HEK293T (cell line): ENCODE measurements around the gene OR52L1.
"Not testable (repeated sequence)": the region's sequence is repeated elsewhere in the genome, so short reads cannot be mapped to it uniquely, and the experiment has no call there.

Source experiments
- CTCF ChIA-PET: fragments of 350-600 bp; formaldehyde crosslinking; extraction: SDS; loops from one replicate; lab custom pipeline; 2021; ENCODE audit warnings: antibody characterized with exemption, inconsistent platforms; lab: Yijun Ruan, JAX
- POLR2A ChIA-PET: fragments of 350-600 bp; formaldehyde crosslinking; extraction: SDS; loops from one replicate; lab custom pipeline; 2020; ENCODE audit warnings: antibody characterized with exemption, inconsistent platforms; lab: Yijun Ruan, JAX
- DNase-seq: peaks from one replicate; pipeline ENCODE4 v3.0.0; 2012; ENCODE audit warnings: mixed read lengths; ENCODE audit errors: extremely low spot score
- ARNT ChIP-seq: fragments of 450-650 bp; IDR thresholded peaks from 2 replicates; pipeline ENCODE4 v1.6.1; 2017; ENCODE audit warnings: mild to moderate bottlenecking
- BHLHE40 ChIP-seq: fragments of 450-650 bp; IDR thresholded peaks from 2 replicates; pipeline ENCODE4 v1.6.1; 2016; ENCODE audit warnings: mild to moderate bottlenecking, moderate library complexity, borderline replicate concordance
- CTBP1 ChIP-seq: fragments of 450-650 bp; IDR thresholded peaks from 2 replicates; pipeline ENCODE4 v1.6.1; 2016; ENCODE audit warnings: borderline replicate concordance
- ELF4 ChIP-seq: fragments of 450-650 bp; IDR thresholded peaks from 2 replicates; pipeline ENCODE4 v1.6.1; 2017; ENCODE audit warnings: antibody characterized with exemption
- FOXA1 ChIP-seq: fragments of 450-650 bp; IDR thresholded peaks from 2 replicates; pipeline ENCODE4 v1.6.1; 2016; ENCODE audit warnings: mild to moderate bottlenecking
- FOXK2 ChIP-seq: fragments of 450-650 bp; IDR thresholded peaks from 2 replicates; pipeline ENCODE4 v1.6.1; 2016; ENCODE audit warnings: mild to moderate bottlenecking
- FOXM1 ChIP-seq: fragments of 450-650 bp; IDR thresholded peaks from 2 replicates; pipeline ENCODE4 v1.6.1; 2017; ENCODE audit warnings: mild to moderate bottlenecking, borderline replicate concordance
- HDGF ChIP-seq: fragments of 450-650 bp; IDR thresholded peaks from 2 replicates; pipeline ENCODE4 v1.6.1; 2017; ENCODE audit warnings: antibody characterized with exemption, borderline replicate concordance
- L3MBTL2 ChIP-seq: fragments of 450-650 bp; conservative IDR thresholded peaks from 2 replicates; pipeline ENCODE4 v1.6.1; 2016; ENCODE audit warnings: mild to moderate bottlenecking
- LEF1 ChIP-seq: fragments of 450-650 bp; IDR thresholded peaks from 2 replicates; pipeline ENCODE4 v1.6.1; 2017; ENCODE audit warnings: mild to moderate bottlenecking, borderline replicate concordance
- NFRKB ChIP-seq: fragments of 450-650 bp; IDR thresholded peaks from 2 replicates; pipeline ENCODE4 v1.6.1; 2016; ENCODE audit warnings: mild to moderate bottlenecking, moderate library complexity
- PKNOX1 ChIP-seq: fragments of 450-650 bp; IDR thresholded peaks from 2 replicates; pipeline ENCODE4 v1.6.1; 2016
- SP1 ChIP-seq: fragments of 450-650 bp; IDR thresholded peaks from 2 replicates; pipeline ENCODE4 v1.6.1; 2017
- SUZ12 ChIP-seq: fragments of 450-650 bp; IDR thresholded peaks from 2 replicates; pipeline ENCODE4 v1.6.1; 2016; ENCODE audit warnings: mild to moderate bottlenecking
- TARDBP ChIP-seq: fragments of 450-650 bp; IDR thresholded peaks from 2 replicates; pipeline ENCODE4 v1.6.1; 2016
- ZNF384 ChIP-seq: fragments of 450-650 bp; IDR thresholded peaks from 2 replicates; pipeline ENCODE4 v1.6.1; 2016

Gene OR52L1

GRCh38 chr11:5992150-5992549 is 5.4 kb upstream of the OR52L1 start:
- TF ChIP-seq ELF4, result no peak
- TF ChIP-seq SP1, result no peak
- no peak for TF ChIP-seq ZNF384
- TF ChIP-seq ARNT, result no peak
- no peak for TF ChIP-seq L3MBTL2
- TF ChIP-seq FOXK2, result no peak
- TF ChIP-seq FOXM1, result no peak
- no peak for TF ChIP-seq SUZ12
- no peak for TF ChIP-seq CTBP1
- TF ChIP-seq BHLHE40, result no peak
- TF ChIP-seq TARDBP, result no peak
- no peak for TF ChIP-seq PKNOX1
- TF ChIP-seq LEF1, result no peak
- TF ChIP-seq FOXA1, result no peak
- TF ChIP-seq NFRKB, result no peak
- no peak for TF ChIP-seq HDGF
- no peak for DNase-seq
- ChIA-PET POLR2A (no interaction called here), CTCF (interaction anchor here (0.7 to 1.0 kb wide), 3 partner anchors 14 to 290 kb away, joined by 3 to 5 read pairs (median 3); no protein-coding TSS in a partner anchor)

- TF ChIP-seq SUZ12 (no peak), L3MBTL2 (no peak), PKNOX1 (no peak), FOXA1 (no peak), FOXK2 (no peak), ARNT (no peak), ZNF384 (no peak), ELF4 (no peak), CTBP1 (no peak), BHLHE40 (no peak), SP1 (no peak), NFRKB (no peak), FOXM1 (no peak), LEF1 (no peak), TARDBP (no peak), HDGF (no peak)
- CTCF ChIA-PET, result no interaction called here
- POLR2A ChIA-PET, result no interaction called here
- no peak for DNase-seq
Observed at GRCh38 chr11:5989203-5989602, 2.4 kb upstream of the OR52L1 start.

DNA sequence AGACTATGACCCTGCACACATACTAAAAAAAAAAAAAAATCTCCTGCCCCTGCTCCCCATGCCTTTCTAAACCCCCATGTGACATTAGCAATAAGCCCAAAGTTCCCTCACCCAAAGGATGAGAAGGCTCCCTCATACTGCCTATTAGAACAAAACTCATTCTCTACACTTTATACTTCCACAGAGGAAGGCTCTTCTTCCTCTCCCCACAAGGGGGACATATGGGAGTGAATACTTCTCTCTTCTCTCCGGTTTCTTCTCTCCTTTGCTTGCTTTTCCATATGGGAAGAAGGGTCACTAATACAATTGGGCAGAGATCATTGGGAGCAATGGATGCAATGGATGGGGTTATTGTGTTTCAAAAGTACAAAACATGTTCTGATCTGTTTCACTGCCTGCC is 3.3 kb downstream of the OR52L1 start:
- ChIA-PET CTCF (no interaction called here), POLR2A (no interaction called here)
- TF ChIP-seq HDGF, result no peak
- DNase-seq, result no peak

DNA sequence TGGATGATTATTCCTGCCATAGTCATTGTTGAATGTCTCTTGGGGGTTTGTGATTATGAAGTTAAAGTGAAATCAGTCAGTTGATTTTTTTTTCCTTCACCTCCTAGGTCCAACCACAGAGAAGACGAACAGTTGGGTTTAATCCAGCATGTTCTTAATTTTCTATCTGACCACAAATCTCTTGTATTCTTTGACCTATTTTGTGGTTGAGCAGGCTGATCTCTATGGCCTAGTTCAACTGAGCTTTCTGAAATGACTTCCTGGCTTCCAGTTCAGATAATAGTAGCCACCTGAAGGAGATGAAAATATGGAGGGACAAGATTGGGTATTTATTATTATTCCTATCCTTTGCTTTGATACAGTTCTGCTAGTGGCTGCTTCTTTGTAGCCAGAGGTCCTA is 13.3 kb downstream of the OR52L1 start:
- CTCF ChIA-PET, result no interaction called here
- POLR2A ChIA-PET, result no interaction called here
- no peak for DNase-seq
- TF ChIP-seq ELF4, result no peak

DNA sequence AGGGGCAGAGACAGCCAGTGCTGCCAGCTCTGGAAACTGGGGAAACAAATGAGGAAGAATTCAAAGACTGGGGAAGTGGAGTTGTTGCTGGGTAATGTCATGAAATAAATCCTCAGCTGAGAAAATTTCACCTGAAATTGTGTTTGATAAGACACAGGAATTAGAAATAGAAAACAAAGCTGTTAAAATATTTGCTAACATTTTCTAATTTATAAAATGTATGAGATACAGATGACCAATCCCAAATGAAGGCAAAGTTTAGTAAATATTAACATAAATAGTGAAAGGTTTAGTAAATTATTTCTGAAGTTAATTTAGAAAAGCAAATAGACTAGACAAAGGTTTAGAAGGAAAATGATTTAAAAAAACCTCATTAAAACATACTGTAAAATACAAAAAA is 18.4 kb downstream of the OR52L1 start, which contains the start of gene OR56A5:
Gene OR56A5, minus strand, starts transcription at position 101 of the 400 bp plus-strand sequence. Its CDS starts 0 bp downstream, at position 101.
- DNase-seq, result no peak
- ChIA-PET CTCF (no interaction called here), POLR2A (no interaction called here)
- TF ChIP-seq SP1 (no peak), FOXM1 (no peak), L3MBTL2 (no peak)

- ChIA-PET POLR2A (no interaction called here), CTCF (no interaction called here)
- TF ChIP-seq TARDBP (no peak), FOXM1 (no peak), LEF1 (no peak), BHLHE40 (no peak), NFRKB (no peak), SUZ12 (no peak), HDGF (no peak), FOXK2 (no peak), PKNOX1 (no peak), ZNF384 (no peak), CTBP1 (no peak), FOXA1 (no peak), L3MBTL2 (no peak), ARNT (no peak), SP1 (no peak), ELF4 (no peak)
- no peak for DNase-seq
Observed at GRCh38 chr11:5967708-5968107, 19.1 kb downstream of the OR52L1 start.

- TF ChIP-seq TARDBP (no peak), BHLHE40 (no peak), ELF4 (no peak), FOXM1 (no peak), FOXK2 (no peak), LEF1 (no peak), SUZ12 (no peak), HDGF (no peak), L3MBTL2 (no peak), SP1 (no peak), ARNT (no peak), NFRKB (no peak), FOXA1 (no peak), PKNOX1 (no peak), CTBP1 (no peak), ZNF384 (no peak)
- ChIA-PET POLR2A (no interaction called here), CTCF (interaction anchor here (0.7 kb wide), 1 partner anchor 98 kb away, joined by 3 read pairs; no protein-coding TSS in a partner anchor)
- no peak for DNase-seq
Observed at GRCh38 chr11:5966958-5967357, 19.8 kb downstream of the OR52L1 start.

DNA sequence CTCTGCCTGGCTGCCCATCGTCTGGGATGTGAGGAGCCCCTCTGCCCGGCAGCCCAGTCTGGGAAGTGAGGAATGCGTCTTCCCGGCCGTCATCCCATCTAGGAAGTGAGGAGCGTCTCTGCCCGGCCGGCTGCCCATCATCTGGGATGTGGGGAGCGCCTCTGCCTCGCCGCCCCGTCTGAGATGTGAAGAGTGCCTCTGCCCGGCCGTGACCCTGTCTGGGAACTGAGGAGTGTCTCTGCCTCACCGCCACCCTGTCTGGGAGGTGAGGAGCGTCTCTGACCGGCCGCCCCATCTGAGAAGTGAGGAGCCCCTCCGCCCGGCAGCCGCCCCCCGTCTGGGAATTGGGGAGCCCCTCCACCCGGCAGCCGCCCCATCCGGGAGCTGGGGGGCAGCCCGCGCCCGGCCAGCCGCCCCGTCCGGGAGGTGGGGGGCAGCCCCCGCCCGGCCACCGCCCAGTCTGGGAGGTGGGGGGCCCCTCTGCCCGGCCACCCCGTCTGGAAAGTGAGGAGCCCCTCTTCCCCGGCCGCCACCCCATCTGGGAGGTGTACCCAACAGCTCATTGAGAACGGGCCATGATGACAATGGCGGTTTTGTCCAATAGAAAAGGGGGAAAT is 26.0 kb downstream of the OR52L1 start:
- POLR2A ChIA-PET, DNase-seq, CTCF ChIA-PET: not testable (repeated sequence)
